ENCODE results near the gene SYNGR3.

DNA sequence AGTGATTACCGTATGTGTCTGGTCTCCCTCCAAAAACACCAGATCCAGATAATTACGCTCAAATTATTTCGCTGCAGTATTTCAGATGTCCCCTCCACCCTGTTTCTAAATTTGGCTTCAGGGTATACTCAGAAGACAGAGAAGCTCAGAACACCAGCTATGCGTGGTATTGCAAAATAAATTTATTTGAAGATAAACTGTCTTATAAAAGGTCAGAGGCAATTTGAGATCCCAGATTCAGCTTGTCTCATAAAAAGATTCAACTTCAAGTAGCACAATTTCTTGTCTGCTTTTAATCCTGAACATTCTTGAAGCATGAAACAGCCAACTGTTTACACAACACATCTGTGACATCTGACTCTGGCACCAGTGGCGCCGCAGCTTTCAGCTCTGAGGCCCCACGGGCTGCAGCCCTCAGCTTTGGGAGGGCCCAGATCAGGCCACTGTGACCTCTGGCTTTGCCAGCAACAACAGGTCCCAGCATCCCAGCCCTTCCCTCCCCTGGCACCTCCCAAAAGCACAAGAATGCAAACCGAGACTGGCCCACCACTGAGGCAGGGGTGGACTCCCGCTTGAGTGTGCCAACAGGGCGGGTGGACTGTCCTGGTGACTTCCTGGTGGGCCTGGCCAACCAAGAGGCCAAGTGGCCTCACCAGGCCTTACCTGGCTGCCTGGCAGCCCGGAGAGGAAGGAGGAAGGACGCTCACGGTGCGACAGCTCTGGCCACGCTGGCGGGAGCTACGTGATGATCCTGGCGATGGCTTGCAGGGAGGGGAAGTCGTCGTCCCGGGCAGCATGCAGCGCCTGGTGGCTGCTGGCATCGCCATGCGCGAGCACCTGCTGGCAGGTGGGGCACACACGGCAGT is 8.0 kb downstream of the SYNGR3 start:
- TF ChIP-seq, protein P1, sequence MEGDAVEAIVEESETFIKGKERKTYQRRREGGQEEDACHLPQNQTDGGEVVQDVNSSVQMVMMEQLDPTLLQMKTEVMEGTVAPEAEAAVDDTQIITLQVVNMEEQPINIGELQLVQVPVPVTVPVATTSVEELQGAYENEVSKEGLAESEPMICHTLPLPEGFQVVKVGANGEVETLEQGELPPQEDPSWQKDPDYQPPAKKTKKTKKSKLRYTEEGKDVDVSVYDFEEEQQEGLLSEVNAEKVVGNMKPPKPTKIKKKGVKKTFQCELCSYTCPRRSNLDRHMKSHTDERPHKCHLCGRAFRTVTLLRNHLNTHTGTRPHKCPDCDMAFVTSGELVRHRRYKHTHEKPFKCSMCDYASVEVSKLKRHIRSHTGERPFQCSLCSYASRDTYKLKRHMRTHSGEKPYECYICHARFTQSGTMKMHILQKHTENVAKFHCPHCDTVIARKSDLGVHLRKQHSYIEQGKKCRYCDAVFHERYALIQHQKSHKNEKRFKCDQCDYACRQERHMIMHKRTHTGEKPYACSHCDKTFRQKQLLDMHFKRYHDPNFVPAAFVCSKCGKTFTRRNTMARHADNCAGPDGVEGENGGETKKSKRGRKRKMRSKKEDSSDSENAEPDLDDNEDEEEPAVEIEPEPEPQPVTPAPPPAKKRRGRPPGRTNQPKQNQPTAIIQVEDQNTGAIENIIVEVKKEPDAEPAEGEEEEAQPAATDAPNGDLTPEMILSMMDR (IDR thresholded peaks at IDR 0.05; ENCODE audit: low read depth, low read length, poor library complexity, severe bottlenecking), result no peak
- TF ChIP-seq EZH2phosphoT487 (IDR thresholded peaks at IDR 0.05; ENCODE audit: borderline replicate concordance, low read length), result no peak
